B cell (primary cell): ENCODE data around the gene YIF1A. TPM values are rescaled to one million over a fixed set of nuclear protein-coding genes. Genes with fewer than 3 reads are reported as not detected.

ENCODE experiments used
- ATAC-seq: fragments of 200-7000 bp; cut with Tn5 transposase; one replicate; pipeline ENCODE4 v1.10.0; 2021; ENCODE audit warnings: low read depth, mild to moderate bottlenecking, moderate number of reproducible peaks, moderate library complexity
- CTCF ChIA-PET: fragments of 350-600 bp; sonication (Branson Sonifier 250); formaldehyde crosslinking; loops from one replicate; lab custom pipeline; 2021; ENCODE audit warnings: antibody characterized with exemption, inconsistent platforms; lab: Charles Lee
- POLR2A ChIA-PET: fragments of 350-600 bp; sonication (Branson Sonifier 250); formaldehyde crosslinking; loops from one replicate; lab custom pipeline; 2021; ENCODE audit warnings: antibody characterized with exemption; lab: Charles Lee
- DNase-seq: peaks from one replicate; pipeline ENCODE4 v3.0.0; 2013
- H2AFZ ChIP-seq: 2 replicates; pipeline ENCODE4 v1.6.1; 2012; ENCODE audit warnings: mild to moderate bottlenecking, low read depth, low read length; ENCODE audit not compliant: insufficient read depth, poor library complexity, severe bottlenecking
- H3K27ac ChIP-seq, 2 donors: 1 replicate in 1 of 2; 2 replicates in 1 of 2; pipeline ENCODE4 v1.5.1; 2012 to 2013; ENCODE audit warnings: low read length in 2 of 2, mild to moderate bottlenecking in 2 of 2, moderate library complexity in 1 of 2
- H3K27me3 ChIP-seq, 4 experiments: fragments of 200-600 bp in 1 of 4; sonication (generic) in 1 of 4; replicated peaks in 1 of 4; 1 replicate in 2 of 4; 2 replicates in 2 of 4; pipeline versions ENCODE4 v1.6.1 to v1.7.0; 2013 to 2016; ENCODE audit warnings: low read length in 3 of 4, mild to moderate bottlenecking in 2 of 4, mixed read lengths in 1 of 4, moderate library complexity in 1 of 4; ENCODE audit not compliant: insufficient read depth in 4 of 4, control insufficient read depth in 3 of 4; ENCODE audit errors: control extremely low read depth in 1 of 4
- H3K36me3 ChIP-seq, 2 experiments: replicated peaks in 1 of 2; 1 replicate in 1 of 2; 2 replicates in 1 of 2; pipeline versions ENCODE4 v1.6.1 to v1.7.1; 2013; ENCODE audit warnings: low read length in 1 of 2; ENCODE audit not compliant: insufficient read depth in 2 of 2, control insufficient read depth in 1 of 2; ENCODE audit errors: control extremely low read depth in 1 of 2, extremely low read depth in 1 of 2
- H3K4me1 ChIP-seq, 2 donors: fragments of 200-600 bp in 1 of 2; sonication (generic) in 1 of 2; 1 replicate in 1 of 2; 2 replicates in 1 of 2; pipeline versions ENCODE4 v1.5.1 to v1.6.1; 2013 to 2017; ENCODE audit warnings: low read length in 2 of 2; ENCODE audit not compliant: control insufficient read depth in 2 of 2, insufficient read depth in 2 of 2
- H3K4me2 ChIP-seq: replicated peaks from 2 replicates; pipeline ENCODE3; 2012; ENCODE audit warnings: mild to moderate bottlenecking, low read depth, low read length; ENCODE audit not compliant: poor library complexity, severe bottlenecking
- H3K4me3 ChIP-seq, 5 experiments: fragments of 200-600 bp in 1 of 5; sonication (generic) in 1 of 5; 1 replicate in 3 of 5; 2 replicates in 2 of 5; pipeline versions ENCODE4 v1.5.1 to v1.7.0; 2011 to 2016; ENCODE audit warnings: low read length in 4 of 5, mild to moderate bottlenecking in 4 of 5, low read depth in 2 of 5, control low read depth in 1 of 5, moderate library complexity in 1 of 5; ENCODE audit not compliant: insufficient read depth in 1 of 5; ENCODE audit errors: control extremely low read depth in 1 of 5, extremely low read depth in 1 of 5
- H3K79me2 ChIP-seq: fragments of 200-600 bp; sonication (generic); one replicate; pipeline ENCODE4 v1.6.0; 2016; ENCODE audit warnings: low read length; ENCODE audit not compliant: control insufficient read depth, insufficient read depth
- H3K9ac ChIP-seq: fragments of 200-600 bp; sonication (generic); 2 replicates; pipeline ENCODE4 v1.6.1; 2017; ENCODE audit warnings: mild to moderate bottlenecking, low read length, moderate library complexity
- H3K9me3 ChIP-seq, 3 donors: one replicate each; pipeline versions ENCODE4 v1.6.1 to v1.7.1; 2013; ENCODE audit warnings: low read length in 2 of 3; ENCODE audit not compliant: control insufficient read depth in 2 of 3, insufficient read depth in 1 of 3; ENCODE audit errors: control extremely low read depth in 1 of 3
- H4K20me1 ChIP-seq: 2 replicates; pipeline ENCODE4 v1.6.0; 2012; ENCODE audit warnings: mild to moderate bottlenecking, low read length; ENCODE audit not compliant: insufficient read depth, control insufficient read depth, poor library complexity, severe bottlenecking
- H3K27ac Mint-ChIP-seq: one replicate; pipeline ENCODE4 v1.8.0; 2021; ENCODE audit warnings: mixed read lengths
- H3K27me3 Mint-ChIP-seq: one replicate; pipeline ENCODE4 v1.8.0; 2021; ENCODE audit warnings: mixed read lengths
- H3K4me1 Mint-ChIP-seq: one replicate; pipeline ENCODE4 v1.8.0; 2021; ENCODE audit warnings: mixed read lengths
- H3K4me3 Mint-ChIP-seq: one replicate; pipeline ENCODE4 v1.8.0; 2021; ENCODE audit warnings: mixed read lengths
- H3K9me3 Mint-ChIP-seq: one replicate; pipeline ENCODE4 v1.8.0; 2022; ENCODE audit warnings: mixed read lengths; ENCODE audit not compliant: insufficient read depth
- EZH2 ChIP-seq: IDR thresholded peaks from 2 replicates; pipeline ENCODE4 v1.6.1; 2012; ENCODE audit warnings: borderline replicate concordance, low read depth, mild to moderate bottlenecking, moderate library complexity, low read length; ENCODE audit not compliant: insufficient read depth, poor library complexity, severe bottlenecking
- WGBS: methylation state at CpG from one replicate; pipeline ENCODE4 v1.1.5; 2013; ENCODE audit warnings: missing lambda C conversion rate; ENCODE audit not compliant: insufficient coverage; 5-methylcytosine and 5-hydroxymethylcytosine counted together
- intact Hi-C: fragments of 100-400 bp; cut with micrococcal nuclease; formaldehyde crosslinking; loops from one replicate; pipeline ENCODE4 v1.10.0; 2022
- polyA plus RNA-seq: library from polyadenylated mRNA; depleted of rRNA; stranded (reverse); fragments of >200 nt; gene quantifications from 2 replicates; pipeline ENCODE4 v1.2.3, GENCODE V29; 2012
- total RNA-seq, 2 donors: library from RNA; stranded (reverse); fragments of 120-200 nt in 1 of 2; gene quantifications; 1 replicate in 1 of 2; 2 replicates in 1 of 2; pipeline versions ENCODE4 v1.2.3 to v1.2.4, GENCODE V29; 2013 to 2022
- TF ChIP-seq, protein P1 (sequence below): fragments of 200-600 bp; IDR thresholded peaks from one replicate; pipeline ENCODE4 v1.8.0; 2022; ENCODE audit warnings: antibody characterized with exemption, mild to moderate bottlenecking

The YIF1A gene
- total and polyA plus RNA-seq, 2 donors (not counting 1 experiment from before 2014, with no cell fraction given), result 43.9 to 95.0 TPM

DNA sequence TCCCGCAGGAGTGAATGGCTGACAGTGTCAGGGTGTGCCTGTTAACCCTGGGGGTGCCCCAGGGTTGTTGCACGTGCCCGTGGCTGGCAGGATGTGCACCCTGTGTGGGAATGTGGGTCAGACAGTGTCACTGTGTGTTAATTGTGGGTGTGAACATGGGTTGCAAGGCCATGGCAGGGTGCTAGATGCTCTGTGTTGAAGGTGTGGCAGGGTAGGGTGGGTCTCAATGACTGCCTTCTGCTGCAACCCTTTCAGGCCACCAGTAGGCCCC, 39.0 kb upstream of the YIF1A start:
- no peak for TF ChIP-seq EZH2
- TF ChIP-seq, protein P1, sequence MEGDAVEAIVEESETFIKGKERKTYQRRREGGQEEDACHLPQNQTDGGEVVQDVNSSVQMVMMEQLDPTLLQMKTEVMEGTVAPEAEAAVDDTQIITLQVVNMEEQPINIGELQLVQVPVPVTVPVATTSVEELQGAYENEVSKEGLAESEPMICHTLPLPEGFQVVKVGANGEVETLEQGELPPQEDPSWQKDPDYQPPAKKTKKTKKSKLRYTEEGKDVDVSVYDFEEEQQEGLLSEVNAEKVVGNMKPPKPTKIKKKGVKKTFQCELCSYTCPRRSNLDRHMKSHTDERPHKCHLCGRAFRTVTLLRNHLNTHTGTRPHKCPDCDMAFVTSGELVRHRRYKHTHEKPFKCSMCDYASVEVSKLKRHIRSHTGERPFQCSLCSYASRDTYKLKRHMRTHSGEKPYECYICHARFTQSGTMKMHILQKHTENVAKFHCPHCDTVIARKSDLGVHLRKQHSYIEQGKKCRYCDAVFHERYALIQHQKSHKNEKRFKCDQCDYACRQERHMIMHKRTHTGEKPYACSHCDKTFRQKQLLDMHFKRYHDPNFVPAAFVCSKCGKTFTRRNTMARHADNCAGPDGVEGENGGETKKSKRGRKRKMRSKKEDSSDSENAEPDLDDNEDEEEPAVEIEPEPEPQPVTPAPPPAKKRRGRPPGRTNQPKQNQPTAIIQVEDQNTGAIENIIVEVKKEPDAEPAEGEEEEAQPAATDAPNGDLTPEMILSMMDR, result no peak
- Mint-ChIP-seq H3K27ac (no peak overlapping the region), H3K9me3 (no peaks in the 10 kb centered on the region), H3K4me3 (no peak overlapping the region), H3K27me3 (no peaks in the 10 kb centered on the region), H3K4me1 (peaks cover 16% of the 10 kb centered on the region)
- no peaks in the 10 kb centered on the region for H3K9me3 ChIP-seq
- H2AFZ ChIP-seq, result no peak overlapping the region
- H3K36me3 ChIP-seq, result no peaks in the 10 kb centered on the region
- 86% methylated on average over 3 of the region's 3 CpGs for WGBS
- POLR2A ChIA-PET, result no interaction called here
- no peak overlapping the region for H3K4me3 ChIP-seq
- H3K4me1 ChIP-seq, result peaks cover 15 to 25% of the 10 kb centered on the region in 2 donors
- peak overlapping the region; percentile 64 for H3K4me2 ChIP-seq
- no peaks in the 10 kb centered on the region for H3K79me2 ChIP-seq
- no peaks in the 10 kb centered on the region for H3K27me3 ChIP-seq
- H4K20me1 ChIP-seq, result no peaks in the 10 kb centered on the region
- DNase-seq, result no peak
- no peak overlapping the region for H3K27ac ChIP-seq
- H3K9ac ChIP-seq, result no peak overlapping the region
- ATAC-seq, result no peak
- intact Hi-C loops, result loop anchor here (1.0 kb wide), 5 partner anchors 10 to 106 kb away; partner anchors contain the start of gene BRMS1
- CTCF ChIA-PET, result no interaction called here

DNA sequence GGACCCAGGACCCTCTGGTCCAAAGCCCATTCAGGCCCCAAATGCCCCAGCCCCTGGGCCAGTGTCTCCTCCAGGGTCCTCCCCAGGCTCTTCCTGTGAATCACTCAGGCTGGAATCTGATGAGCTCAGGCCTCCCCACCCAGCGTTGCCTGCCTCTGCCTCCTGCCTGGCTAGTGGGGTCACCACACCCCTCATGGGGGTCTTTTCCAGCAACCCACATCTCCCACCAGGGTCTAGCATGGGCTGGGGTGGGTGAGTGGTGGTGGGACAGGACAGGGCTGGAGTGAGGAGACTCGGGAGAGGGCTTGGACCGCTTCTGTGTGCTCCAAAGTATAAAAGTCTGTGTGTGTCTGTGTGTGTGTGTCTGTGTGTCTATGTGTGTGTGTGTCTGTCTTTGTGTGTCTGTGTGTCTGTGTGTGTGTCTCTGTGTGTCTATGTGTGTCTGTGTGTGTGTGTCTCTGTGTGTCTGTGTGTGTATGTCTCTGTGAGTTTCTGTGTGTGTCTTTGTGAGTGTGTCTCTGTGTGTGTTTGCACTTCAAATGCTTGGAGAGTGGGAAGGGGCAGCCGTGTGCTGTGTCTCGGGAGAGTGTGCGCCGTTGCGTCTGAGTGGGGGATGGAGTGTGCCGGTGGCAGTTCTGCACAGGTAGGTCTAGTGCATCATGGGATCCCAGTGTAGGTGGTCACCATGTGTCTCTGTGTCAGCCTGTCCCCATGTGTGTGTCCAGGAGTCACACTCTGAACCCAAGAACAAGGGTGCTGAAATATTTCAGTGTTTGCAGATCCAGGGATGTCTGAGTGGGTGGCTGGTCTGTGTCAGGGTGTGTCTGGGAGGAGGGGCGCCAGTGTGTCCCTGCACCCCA, 38.5 kb upstream of the YIF1A start:
- H3K4me1 ChIP-seq, result peaks cover 15 to 25% of the 10 kb centered on the region in 2 donors
- POLR2A ChIA-PET, result interaction anchor here (0.8 to 1.6 kb wide), 2 partner anchors 15 to 16 kb away, joined by 3 to 7 read pairs; no protein-coding TSS in a partner anchor
- no peak overlapping the region for H3K9ac ChIP-seq
- no peak overlapping the region for H3K27ac Mint-ChIP-seq
- WGBS, result 96% methylated on average over 9 of the region's 10 CpGs
- H3K27me3 Mint-ChIP-seq, result no peaks in the 10 kb centered on the region
- H3K9me3 ChIP-seq, result no peaks in the 10 kb centered on the region
- no peak overlapping the region for H2AFZ ChIP-seq
- H3K4me2 ChIP-seq, result peak overlapping the region; percentile 64
- no peak for TF ChIP-seq EZH2
- TF ChIP-seq, protein P1, result no peak
- H3K9me3 Mint-ChIP-seq, result no peaks in the 10 kb centered on the region
- H3K36me3 ChIP-seq, result no peaks in the 10 kb centered on the region
- H3K27ac ChIP-seq, result no peak overlapping the region
- CTCF ChIA-PET, result interaction anchor here (1.0 to 1.6 kb wide), 3 partner anchors 9 to 18 kb away, joined by 4 to 20 read pairs (median 4); no protein-coding TSS in a partner anchor
- no peak overlapping the region for H3K4me3 Mint-ChIP-seq
- H3K4me3 ChIP-seq, result no peak overlapping the region
- peaks cover 16% of the 10 kb centered on the region for H3K4me1 Mint-ChIP-seq
- no peaks in the 10 kb centered on the region for H3K27me3 ChIP-seq
- DNase-seq (peak; percentile 8), ATAC-seq (no peak)
- no peaks in the 10 kb centered on the region for H4K20me1 ChIP-seq
- intact Hi-C loops, result loop anchor here (1.0 kb wide), 5 partner anchors 9 to 105 kb away; partner anchors contain the start of gene BRMS1
- no peaks in the 10 kb centered on the region for H3K79me2 ChIP-seq
